ENCODE results near the gene NDUFA6.
"Not testable (repeated sequence)": the region's sequence is repeated elsewhere in the genome, so short reads cannot be mapped to it uniquely, and the experiment has no call there.

Gene NDUFA6

GRCh38 chr22:42130182-42130581 is 39.6 kb upstream of the NDUFA6 start:
- not testable (repeated sequence) for H3K27ac ChIP-seq (ENCODE audit: low read length); H3K4me3 ChIP-seq (ENCODE audit: low read length in 2 of 2); H3K4me1 ChIP-seq (ENCODE audit: control insufficient read depth, insufficient read depth, low read length); H3K9me3 ChIP-seq (ENCODE audit: control insufficient read depth in 2 of 2, low read length in 2 of 2); H3K9ac ChIP-seq (ENCODE audit: low read length in 2 of 2); H3K27me3 ChIP-seq (ENCODE audit: control insufficient read depth in 1 of 2, insufficient read depth in 2 of 2, low read length in 2 of 2); H3K36me3 ChIP-seq (ENCODE audit: control insufficient read depth in 2 of 2, insufficient read depth in 2 of 2, low read length in 2 of 2)

- not testable (repeated sequence) for H3K9me3 ChIP-seq (ENCODE audit: control insufficient read depth in 2 of 2, low read length in 2 of 2); H3K36me3 ChIP-seq (ENCODE audit: control insufficient read depth in 2 of 2, insufficient read depth in 2 of 2, low read length in 2 of 2); H3K4me3 ChIP-seq (ENCODE audit: low read length in 2 of 2); H3K4me1 ChIP-seq (ENCODE audit: control insufficient read depth, insufficient read depth, low read length); H3K27ac ChIP-seq (ENCODE audit: low read length); H3K9ac ChIP-seq (ENCODE audit: low read length in 2 of 2); H3K27me3 ChIP-seq (ENCODE audit: control insufficient read depth in 1 of 2, insufficient read depth in 2 of 2, low read length in 2 of 2)
These were observed 38.5 kb upstream of the NDUFA6 start for GRCh38 chr22:42128776-42129694.

- not testable (repeated sequence) for H3K27ac ChIP-seq (ENCODE audit: low read length); H3K27me3 ChIP-seq (ENCODE audit: control insufficient read depth in 1 of 2, insufficient read depth in 2 of 2, low read length in 2 of 2); H3K9ac ChIP-seq (ENCODE audit: low read length in 2 of 2); H3K9me3 ChIP-seq (ENCODE audit: control insufficient read depth in 2 of 2, low read length in 2 of 2); H3K36me3 ChIP-seq (ENCODE audit: control insufficient read depth in 2 of 2, insufficient read depth in 2 of 2, low read length in 2 of 2); H3K4me1 ChIP-seq (ENCODE audit: control insufficient read depth, insufficient read depth, low read length); H3K4me3 ChIP-seq (ENCODE audit: low read length in 2 of 2)
These were observed 37.4 kb upstream of the NDUFA6 start for GRCh38 chr22:42128007-42128406.

GRCh38 chr22:42127606-42128005 is 37.0 kb upstream of the NDUFA6 start:
- H3K9me3 ChIP-seq (ENCODE audit: control insufficient read depth in 2 of 2, low read length in 2 of 2), result no peaks in the 10 kb centered on the region
- H3K36me3 ChIP-seq (ENCODE audit: control insufficient read depth in 2 of 2, insufficient read depth in 2 of 2, low read length in 2 of 2), result no peaks in the 10 kb centered on the region
- no peaks in the 10 kb centered on the region for H3K4me1 ChIP-seq (ENCODE audit: control insufficient read depth, insufficient read depth, low read length)
- H3K27ac ChIP-seq (ENCODE audit: low read length), result no peak overlapping the region
- no peak overlapping the region for H3K4me3 ChIP-seq (ENCODE audit: low read length in 2 of 2)
- H3K9ac ChIP-seq (ENCODE audit: low read length in 2 of 2), result no peak overlapping the region
- no peaks in the 10 kb centered on the region for H3K27me3 ChIP-seq (ENCODE audit: control insufficient read depth in 1 of 2, insufficient read depth in 2 of 2, low read length in 2 of 2)

GRCh38 chr22:42123529-42123928 is 33.0 kb upstream of the NDUFA6 start:
- not testable (repeated sequence) for H3K9ac ChIP-seq (ENCODE audit: low read length in 2 of 2)

GRCh38 chr22:42120231-42121021 is 29.9 kb upstream of the NDUFA6 start:
- H3K9ac ChIP-seq (ENCODE audit: low read length in 2 of 2); H3K27me3 ChIP-seq (ENCODE audit: control insufficient read depth in 1 of 2, insufficient read depth in 2 of 2, low read length in 2 of 2); H3K9me3 ChIP-seq (ENCODE audit: control insufficient read depth in 2 of 2, low read length in 2 of 2); H3K27ac ChIP-seq (ENCODE audit: low read length); H3K36me3 ChIP-seq (ENCODE audit: control insufficient read depth in 2 of 2, insufficient read depth in 2 of 2, low read length in 2 of 2); H3K4me3 ChIP-seq (ENCODE audit: low read length in 2 of 2); H3K4me1 ChIP-seq (ENCODE audit: control insufficient read depth, insufficient read depth, low read length): not testable (repeated sequence)

More at GRCh38 chr22:42123529-42123928, 33.0 kb upstream of the NDUFA6 start:
- H3K9me3 ChIP-seq (ENCODE audit: control insufficient read depth in 2 of 2, low read length in 2 of 2); H3K27ac ChIP-seq (ENCODE audit: low read length); H3K27me3 ChIP-seq (ENCODE audit: control insufficient read depth in 1 of 2, insufficient read depth in 2 of 2, low read length in 2 of 2); H3K4me3 ChIP-seq (ENCODE audit: low read length in 2 of 2); H3K4me1 ChIP-seq (ENCODE audit: control insufficient read depth, insufficient read depth, low read length); H3K36me3 ChIP-seq (ENCODE audit: control insufficient read depth in 2 of 2, insufficient read depth in 2 of 2, low read length in 2 of 2): not testable (repeated sequence)

- Histone ChIP-seq H3K4me1 (ENCODE audit: control insufficient read depth, insufficient read depth, low read length) (no peaks in the 10 kb centered on the region), H3K36me3 (ENCODE audit: control insufficient read depth in 2 of 2, insufficient read depth in 2 of 2, low read length in 2 of 2) (no peaks in the 10 kb centered on the region), H3K27ac (ENCODE audit: low read length) (no peak overlapping the region), H3K9me3 (ENCODE audit: control insufficient read depth in 2 of 2, low read length in 2 of 2) (peaks cover 0 to 9% of the 10 kb centered on the region in 2 donors), H3K27me3 (ENCODE audit: control insufficient read depth in 1 of 2, insufficient read depth in 2 of 2, low read length in 2 of 2) (no peaks in the 10 kb centered on the region), H3K4me3 (ENCODE audit: low read length in 2 of 2) (no peak overlapping the region), H3K9ac (ENCODE audit: low read length in 2 of 2) (peak overlapping the region in 1 of 2 donors; percentile 21)
These were observed 26.4 kb upstream of the NDUFA6 start for GRCh38 chr22:42116848-42117424.

- not testable (repeated sequence) for H3K9ac ChIP-seq (ENCODE audit: low read length in 2 of 2); H3K36me3 ChIP-seq (ENCODE audit: control insufficient read depth in 2 of 2, insufficient read depth in 2 of 2, low read length in 2 of 2); H3K27me3 ChIP-seq (ENCODE audit: control insufficient read depth in 1 of 2, insufficient read depth in 2 of 2, low read length in 2 of 2); H3K9me3 ChIP-seq (ENCODE audit: control insufficient read depth in 2 of 2, low read length in 2 of 2); H3K4me1 ChIP-seq (ENCODE audit: control insufficient read depth, insufficient read depth, low read length); H3K27ac ChIP-seq (ENCODE audit: low read length); H3K4me3 ChIP-seq (ENCODE audit: low read length in 2 of 2)
These were observed 24.9 kb upstream of the NDUFA6 start for GRCh38 chr22:42115420-42115830.

GRCh38 chr22:42114721-42115120 is 24.1 kb upstream of the NDUFA6 start:
- no peaks in the 10 kb centered on the region for H3K27me3 ChIP-seq (ENCODE audit: control insufficient read depth in 1 of 2, insufficient read depth in 2 of 2, low read length in 2 of 2)
- peaks cover 0 to 9% of the 10 kb centered on the region in 2 donors for H3K9me3 ChIP-seq (ENCODE audit: control insufficient read depth in 2 of 2, low read length in 2 of 2)
- no peaks in the 10 kb centered on the region for H3K4me1 ChIP-seq (ENCODE audit: control insufficient read depth, insufficient read depth, low read length)
- no peak overlapping the region for H3K9ac ChIP-seq (ENCODE audit: low read length in 2 of 2)
- H3K27ac ChIP-seq (ENCODE audit: low read length), result no peak overlapping the region
- H3K4me3 ChIP-seq (ENCODE audit: low read length in 2 of 2), result no peak overlapping the region
- H3K36me3 ChIP-seq (ENCODE audit: control insufficient read depth in 2 of 2, insufficient read depth in 2 of 2, low read length in 2 of 2), result no peaks in the 10 kb centered on the region

- H3K4me3 ChIP-seq (ENCODE audit: low read length in 2 of 2); H3K27me3 ChIP-seq (ENCODE audit: control insufficient read depth in 1 of 2, insufficient read depth in 2 of 2, low read length in 2 of 2); H3K36me3 ChIP-seq (ENCODE audit: control insufficient read depth in 2 of 2, insufficient read depth in 2 of 2, low read length in 2 of 2); H3K27ac ChIP-seq (ENCODE audit: low read length); H3K9me3 ChIP-seq (ENCODE audit: control insufficient read depth in 2 of 2, low read length in 2 of 2); H3K4me1 ChIP-seq (ENCODE audit: control insufficient read depth, insufficient read depth, low read length); H3K9ac ChIP-seq (ENCODE audit: low read length in 2 of 2): not testable (repeated sequence)
These were observed 22.2 kb upstream of the NDUFA6 start for GRCh38 chr22:42112793-42113192.

Measured in stomach smooth muscle (tissue), 2 donors.